ENCODE data around the gene EDN3. TPM values are rescaled to one million over a fixed set of nuclear protein-coding genes. Genes with fewer than 3 reads are reported as not detected.

EDN3 gene
- total RNA-seq, 1 donor from 2014 or later: not detected

GRCh38 chr20:59284470-59284869 is 15.9 kb upstream of the EDN3 start:
- Mint-ChIP-seq H3K27me3 (ENCODE audit: low read depth) (peaks cover 22% of the 10 kb centered on the region), H3K27ac (no peak overlapping the region), H3K9me3 (no peaks in the 10 kb centered on the region), H3K4me1 (ENCODE audit: low read depth) (no peaks in the 10 kb centered on the region), H3K4me3 (ENCODE audit: low read depth) (no peak overlapping the region), H3K36me3 (ENCODE audit: low read depth) (no peaks in the 10 kb centered on the region)
- intact Hi-C loops (cut with micrococcal nuclease): no loop called here
- DNase-seq (ENCODE audit: low spot score): no peak

GRCh38 chr20:59289994-59290393 is 10.4 kb upstream of the EDN3 start:
- peaks cover 13% of the 10 kb centered on the region for H3K27me3 Mint-ChIP-seq (ENCODE audit: low read depth)
- no peaks in the 10 kb centered on the region for H3K4me1 Mint-ChIP-seq (ENCODE audit: low read depth)
- no peak for DNase-seq (ENCODE audit: low spot score)
- no peak overlapping the region for H3K4me3 Mint-ChIP-seq (ENCODE audit: low read depth)
- no peaks in the 10 kb centered on the region for H3K36me3 Mint-ChIP-seq (ENCODE audit: low read depth)
- intact Hi-C loops (cut with micrococcal nuclease): no loop called here
- H3K9me3 Mint-ChIP-seq: no peaks in the 10 kb centered on the region
- H3K27ac Mint-ChIP-seq: no peak overlapping the region

GRCh38 chr20:59291740-59292383 is 8.5 kb upstream of the EDN3 start:
- Mint-ChIP-seq H3K27ac (no peak overlapping the region), H3K9me3 (no peaks in the 10 kb centered on the region), H3K27me3 (ENCODE audit: low read depth) (peaks cover 25% of the 10 kb centered on the region), H3K4me3 (ENCODE audit: low read depth) (no peak overlapping the region), H3K4me1 (ENCODE audit: low read depth) (no peaks in the 10 kb centered on the region), H3K36me3 (ENCODE audit: low read depth) (no peaks in the 10 kb centered on the region)
- intact Hi-C loops (cut with micrococcal nuclease): no loop called here
- DNase-seq (ENCODE audit: low spot score): no peak

DNA sequence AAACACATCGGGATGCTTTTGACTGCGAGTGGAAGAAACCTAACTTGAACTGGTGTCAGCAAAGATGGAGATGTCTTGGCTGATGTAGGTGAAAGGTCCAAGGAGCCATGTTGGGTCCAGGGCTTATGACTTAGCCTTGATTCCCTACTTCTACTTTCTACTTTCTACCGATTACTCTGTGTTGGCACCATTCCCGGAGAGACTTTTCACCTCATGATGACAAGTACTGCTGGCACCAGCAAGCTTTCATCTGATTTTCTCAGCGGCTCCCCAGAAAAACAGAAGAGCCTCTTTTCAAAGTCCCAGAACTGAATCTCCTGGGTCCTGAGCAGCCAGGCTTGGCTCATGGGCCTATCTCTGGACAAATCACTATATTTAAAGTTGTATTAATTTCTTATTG is 4.9 kb upstream of the EDN3 start:
- H3K4me1 Mint-ChIP-seq (ENCODE audit: low read depth): no peaks in the 10 kb centered on the region
- H3K4me3 Mint-ChIP-seq (ENCODE audit: low read depth): no peak overlapping the region
- intact Hi-C loops (cut with micrococcal nuclease): no loop called here
- H3K36me3 Mint-ChIP-seq (ENCODE audit: low read depth): no peaks in the 10 kb centered on the region
- no peak for DNase-seq (ENCODE audit: low spot score)
- peaks cover 44% of the 10 kb centered on the region for H3K27me3 Mint-ChIP-seq (ENCODE audit: low read depth)
- H3K9me3 Mint-ChIP-seq: no peaks in the 10 kb centered on the region
- no peak overlapping the region for H3K27ac Mint-ChIP-seq

- intact Hi-C loops (cut with micrococcal nuclease): no loop called here
- Mint-ChIP-seq H3K36me3 (ENCODE audit: low read depth) (no peaks in the 10 kb centered on the region), H3K4me3 (ENCODE audit: low read depth) (no peak overlapping the region), H3K27ac (no peak overlapping the region), H3K9me3 (no peaks in the 10 kb centered on the region), H3K4me1 (ENCODE audit: low read depth) (no peaks in the 10 kb centered on the region), H3K27me3 (ENCODE audit: low read depth) (peaks cover 51% of the 10 kb centered on the region)
- DNase-seq (ENCODE audit: low spot score): no peak
Observed at GRCh38 chr20:59297686-59298085, 2.7 kb upstream of the EDN3 start.

GRCh38 chr20:59299945-59300332 is 472 bp upstream of the EDN3 start:
- no peaks in the 10 kb centered on the region for H3K9me3 Mint-ChIP-seq
- no peaks in the 10 kb centered on the region for H3K36me3 Mint-ChIP-seq (ENCODE audit: low read depth)
- DNase-seq (ENCODE audit: low spot score): no peak
- intact Hi-C loops (cut with micrococcal nuclease): no loop called here
- no peak overlapping the region for H3K27ac Mint-ChIP-seq
- H3K4me3 Mint-ChIP-seq (ENCODE audit: low read depth): no peak overlapping the region
- H3K4me1 Mint-ChIP-seq (ENCODE audit: low read depth): no peaks in the 10 kb centered on the region
- peaks cover 59% of the 10 kb centered on the region for H3K27me3 Mint-ChIP-seq (ENCODE audit: low read depth)

GRCh38 chr20:59301343-59302007 is 1.1 kb downstream of the EDN3 start:
- intact Hi-C loops (cut with micrococcal nuclease): no loop called here

GRCh38 chr20:59305908-59306655 is 5.7 kb downstream of the EDN3 start:
- no peak overlapping the region for H3K4me3 Mint-ChIP-seq (ENCODE audit: low read depth)
- H3K27me3 Mint-ChIP-seq (ENCODE audit: low read depth): peaks cover 27% of the 10 kb centered on the region
- peaks cover 7% of the 10 kb centered on the region for H3K4me1 Mint-ChIP-seq (ENCODE audit: low read depth)
- intact Hi-C loops (cut with micrococcal nuclease): no loop called here
- no peak for DNase-seq (ENCODE audit: low spot score)
- no peak overlapping the region for H3K27ac Mint-ChIP-seq
- H3K36me3 Mint-ChIP-seq (ENCODE audit: low read depth): no peaks in the 10 kb centered on the region
- H3K9me3 Mint-ChIP-seq: no peaks in the 10 kb centered on the region

More at GRCh38 chr20:59301343-59302007, 1.1 kb downstream of the EDN3 start:
- no peak overlapping the region for H3K4me3 Mint-ChIP-seq (ENCODE audit: low read depth)
- no peaks in the 10 kb centered on the region for H3K36me3 Mint-ChIP-seq (ENCODE audit: low read depth)
- H3K27me3 Mint-ChIP-seq (ENCODE audit: low read depth): peaks cover 48% of the 10 kb centered on the region
- no peaks in the 10 kb centered on the region for H3K9me3 Mint-ChIP-seq
- no peak overlapping the region for H3K27ac Mint-ChIP-seq
- no peaks in the 10 kb centered on the region for H3K4me1 Mint-ChIP-seq (ENCODE audit: low read depth)
- DNase-seq (ENCODE audit: low spot score): no peak

GRCh38 chr20:59307270-59307669 is 6.9 kb downstream of the EDN3 start:
- no peak for DNase-seq (ENCODE audit: low spot score)
- no peaks in the 10 kb centered on the region for H3K36me3 Mint-ChIP-seq (ENCODE audit: low read depth)
- intact Hi-C loops (cut with micrococcal nuclease): no loop called here
- peaks cover 7% of the 10 kb centered on the region for H3K4me1 Mint-ChIP-seq (ENCODE audit: low read depth)
- peaks cover 21% of the 10 kb centered on the region for H3K27me3 Mint-ChIP-seq (ENCODE audit: low read depth)
- no peak overlapping the region for H3K4me3 Mint-ChIP-seq (ENCODE audit: low read depth)
- H3K27ac Mint-ChIP-seq: no peak overlapping the region
- H3K9me3 Mint-ChIP-seq: no peaks in the 10 kb centered on the region

DNA sequence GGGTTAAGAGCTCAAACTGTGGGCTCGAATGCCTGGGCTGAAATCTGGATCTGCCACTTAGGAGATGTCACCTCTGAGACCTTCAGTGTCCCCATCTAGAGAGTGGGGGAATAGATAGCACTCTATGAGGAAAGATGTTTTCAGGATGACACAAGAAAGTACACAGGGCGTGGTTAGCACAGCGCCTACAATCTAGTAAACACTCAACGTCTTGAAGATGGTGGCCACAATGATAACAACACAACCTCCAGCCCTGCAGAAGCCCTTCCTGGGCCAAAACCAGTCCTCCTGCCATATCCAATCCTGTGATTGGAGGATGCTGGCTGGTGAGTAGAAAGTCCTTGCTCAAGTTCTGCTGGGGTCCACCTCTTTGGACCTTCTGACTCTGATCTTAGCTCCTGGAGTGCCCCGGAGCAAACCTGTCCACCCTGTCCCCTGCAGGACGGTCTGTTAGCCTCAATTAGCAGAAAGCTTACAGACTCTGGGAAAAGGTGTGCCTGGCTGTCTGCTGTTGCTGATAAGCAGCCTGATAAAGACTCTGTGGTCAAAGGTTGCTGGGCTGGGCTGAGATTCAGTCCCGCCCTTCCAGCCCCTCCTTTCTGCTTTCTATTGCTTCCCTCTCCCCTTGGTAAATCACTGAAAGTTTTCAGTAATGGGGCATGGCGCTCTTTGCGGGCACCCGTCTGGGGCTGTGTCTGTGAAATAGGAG is 8.2 kb downstream of the EDN3 start:
- H3K27me3 Mint-ChIP-seq (ENCODE audit: low read depth): peaks cover 8% of the 10 kb centered on the region
- no peaks in the 10 kb centered on the region for H3K9me3 Mint-ChIP-seq
- H3K4me1 Mint-ChIP-seq (ENCODE audit: low read depth): peaks cover 7% of the 10 kb centered on the region
- no peak overlapping the region for H3K27ac Mint-ChIP-seq
- H3K4me3 Mint-ChIP-seq (ENCODE audit: low read depth): no peak overlapping the region
- H3K36me3 Mint-ChIP-seq (ENCODE audit: low read depth): no peaks in the 10 kb centered on the region
- no peak for DNase-seq (ENCODE audit: low spot score)
- intact Hi-C loops (cut with micrococcal nuclease): no loop called here

- peaks cover 7% of the 10 kb centered on the region for H3K4me1 Mint-ChIP-seq (ENCODE audit: low read depth)
- no peaks in the 10 kb centered on the region for H3K9me3 Mint-ChIP-seq
- no peak for DNase-seq (ENCODE audit: low spot score)
- H3K36me3 Mint-ChIP-seq (ENCODE audit: low read depth): no peaks in the 10 kb centered on the region
- intact Hi-C loops (cut with micrococcal nuclease): no loop called here
- H3K4me3 Mint-ChIP-seq (ENCODE audit: low read depth): no peak overlapping the region
- H3K27ac Mint-ChIP-seq: no peak overlapping the region
- peaks cover 2% of the 10 kb centered on the region for H3K27me3 Mint-ChIP-seq (ENCODE audit: low read depth)
Observed at GRCh38 chr20:59309218-59309617, 8.8 kb downstream of the EDN3 start.

GRCh38 chr20:59314997-59315396 is 14.6 kb downstream of the EDN3 start:
- DNase-seq (ENCODE audit: low spot score): no peak
- H3K9me3 Mint-ChIP-seq: no peaks in the 10 kb centered on the region
- intact Hi-C loops (cut with micrococcal nuclease): no loop called here
- no peaks in the 10 kb centered on the region for H3K36me3 Mint-ChIP-seq (ENCODE audit: low read depth)
- H3K27ac Mint-ChIP-seq: no peak overlapping the region
- no peaks in the 10 kb centered on the region for H3K4me1 Mint-ChIP-seq (ENCODE audit: low read depth)
- H3K27me3 Mint-ChIP-seq (ENCODE audit: low read depth): no peaks in the 10 kb centered on the region
- no peak overlapping the region for H3K4me3 Mint-ChIP-seq (ENCODE audit: low read depth)
